Measurements from ENCODE around the gene ESRRG.

Gene ESRRG

GRCh38 chr1:216456682-216457081 is 266.5 kb downstream of the ESRRG start:
- DNase-seq: no peak
- H3K9ac ChIP-seq (ENCODE audit: low read depth, low read length): no peak overlapping the region
- no peak overlapping the region for H3K4me3 ChIP-seq (ENCODE audit: low read depth in 1 of 2, low read length in 2 of 2)
- H3K4me1 ChIP-seq (ENCODE audit: insufficient read depth, low read length): no peaks in the 10 kb centered on the region
- H3K79me2 ChIP-seq (ENCODE audit: insufficient read depth, low read length): no peaks in the 10 kb centered on the region
- H2AFZ ChIP-seq (ENCODE audit: low read depth, low read length): no peak overlapping the region
- no peaks in the 10 kb centered on the region for H4K20me1 ChIP-seq (ENCODE audit: insufficient read depth, low read length)
- no peak for ATAC-seq (ENCODE audit: insufficient read depth, low read depth)
- no peak overlapping the region for H3K27ac ChIP-seq (ENCODE audit: low read length)
- H3K36me3 ChIP-seq (ENCODE audit: insufficient read depth, low read length): no peaks in the 10 kb centered on the region
- no peaks in the 10 kb centered on the region for H3K27me3 ChIP-seq (ENCODE audit: insufficient read depth, low read length, poor library complexity)
- H3K4me2 ChIP-seq (ENCODE audit: insufficient read depth, low read length): no peak overlapping the region
- no peaks in the 10 kb centered on the region for H3K9me3 ChIP-seq (ENCODE audit: insufficient read depth, low read length, severe bottlenecking)
- no peak for TF ChIP-seq EZH2 (IDR thresholded peaks at IDR 0.05; ENCODE audit: borderline replicate concordance, low read depth, low read length, severe bottlenecking)
- TF ChIP-seq, protein P1, sequence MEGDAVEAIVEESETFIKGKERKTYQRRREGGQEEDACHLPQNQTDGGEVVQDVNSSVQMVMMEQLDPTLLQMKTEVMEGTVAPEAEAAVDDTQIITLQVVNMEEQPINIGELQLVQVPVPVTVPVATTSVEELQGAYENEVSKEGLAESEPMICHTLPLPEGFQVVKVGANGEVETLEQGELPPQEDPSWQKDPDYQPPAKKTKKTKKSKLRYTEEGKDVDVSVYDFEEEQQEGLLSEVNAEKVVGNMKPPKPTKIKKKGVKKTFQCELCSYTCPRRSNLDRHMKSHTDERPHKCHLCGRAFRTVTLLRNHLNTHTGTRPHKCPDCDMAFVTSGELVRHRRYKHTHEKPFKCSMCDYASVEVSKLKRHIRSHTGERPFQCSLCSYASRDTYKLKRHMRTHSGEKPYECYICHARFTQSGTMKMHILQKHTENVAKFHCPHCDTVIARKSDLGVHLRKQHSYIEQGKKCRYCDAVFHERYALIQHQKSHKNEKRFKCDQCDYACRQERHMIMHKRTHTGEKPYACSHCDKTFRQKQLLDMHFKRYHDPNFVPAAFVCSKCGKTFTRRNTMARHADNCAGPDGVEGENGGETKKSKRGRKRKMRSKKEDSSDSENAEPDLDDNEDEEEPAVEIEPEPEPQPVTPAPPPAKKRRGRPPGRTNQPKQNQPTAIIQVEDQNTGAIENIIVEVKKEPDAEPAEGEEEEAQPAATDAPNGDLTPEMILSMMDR (IDR thresholded peaks at IDR 0.05; ENCODE audit: borderline replicate concordance, extremely low read depth, low read length, poor library complexity, severe bottlenecking): no peak

DNA sequence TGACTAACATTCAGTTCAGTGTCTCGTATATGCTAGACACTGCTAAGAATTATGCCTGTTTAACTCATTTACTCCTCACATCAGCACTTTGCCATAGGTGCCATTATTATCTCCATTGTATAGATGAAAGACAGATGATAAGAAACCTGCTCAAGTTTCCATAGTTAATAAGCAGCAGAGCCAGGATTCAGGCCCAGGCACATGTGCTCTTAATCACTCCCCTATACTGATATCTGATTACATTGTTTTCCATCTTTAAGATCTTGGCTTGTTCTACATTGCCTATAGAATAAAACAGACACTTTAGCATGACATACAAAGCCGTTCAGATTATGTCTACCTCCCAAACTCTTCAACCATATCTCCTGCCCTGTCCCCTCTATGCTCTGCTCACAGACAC is 269.5 kb downstream of the ESRRG start:
- Histone ChIP-seq H4K20me1 (ENCODE audit: insufficient read depth, low read length) (no peaks in the 10 kb centered on the region), H3K4me3 (ENCODE audit: low read depth in 1 of 2, low read length in 2 of 2) (no peak overlapping the region), H3K9me3 (ENCODE audit: insufficient read depth, low read length, severe bottlenecking) (no peaks in the 10 kb centered on the region), H3K79me2 (ENCODE audit: insufficient read depth, low read length) (no peaks in the 10 kb centered on the region), H3K36me3 (ENCODE audit: insufficient read depth, low read length) (no peaks in the 10 kb centered on the region), H3K4me2 (ENCODE audit: insufficient read depth, low read length) (no peak overlapping the region), H3K27ac (ENCODE audit: low read length) (no peak overlapping the region), H3K4me1 (ENCODE audit: insufficient read depth, low read length) (no peaks in the 10 kb centered on the region), H3K27me3 (ENCODE audit: insufficient read depth, low read length, poor library complexity) (no peaks in the 10 kb centered on the region), H2AFZ (ENCODE audit: low read depth, low read length) (no peak overlapping the region), H3K9ac (ENCODE audit: low read depth, low read length) (no peak overlapping the region)
- DNase-seq (no peak), ATAC-seq (ENCODE audit: insufficient read depth, low read depth) (no peak)
- TF ChIP-seq EZH2 (IDR thresholded peaks at IDR 0.05; ENCODE audit: borderline replicate concordance, low read depth, low read length, severe bottlenecking): no peak
- TF ChIP-seq, protein P1 (IDR thresholded peaks at IDR 0.05; ENCODE audit: borderline replicate concordance, extremely low read depth, low read length, poor library complexity, severe bottlenecking): no peak

Measured in DND-41 (cell line).